Motor neuron (in vitro differentiated cells): ENCODE measurements around the gene ZNF513. TPM values are rescaled to one million over a fixed set of nuclear protein-coding genes. Genes with fewer than 3 reads are reported as not detected.

Experiments used
- ATAC-seq, 8 experiments: fragments of 200-7000 bp; cut with Tn5 transposase; replicated peaks in 6 of 8; 2 replicates each; pipeline ENCODE4 v1.8.0; 2021; ENCODE audit warnings: mild to moderate bottlenecking in 8 of 8, moderate library complexity in 8 of 8
- H3K27ac ChIP-seq, 2 donors: fragments of 250-450 bp; sonication (Bioruptor Pico); 2 replicates each; pipeline ENCODE4 v1.9.0; 2021; ENCODE audit warnings: antibody characterized with exemption in 2 of 2, mild to moderate bottlenecking in 2 of 2, moderate library complexity in 1 of 2
- H3K4me1 ChIP-seq, 2 donors: fragments of 250-450 bp; sonication (Bioruptor Pico); replicated peaks in 1 of 2; 2 replicates each; pipeline ENCODE4 v1.6.1; 2021; ENCODE audit warnings: antibody characterized with exemption in 2 of 2, mild to moderate bottlenecking in 2 of 2, moderate library complexity in 1 of 2
- H3K4me3 ChIP-seq, 5 donors: fragments of 250-450 bp; sonication (Bioruptor Pico); 2 replicates each; pipeline ENCODE4 v1.9.0; 2021; ENCODE audit warnings: antibody characterized with exemption in 5 of 5, mild to moderate bottlenecking in 5 of 5, moderate library complexity in 4 of 5
- WGBS, 10 experiments: fragments of 450-650 bp; shearing (Covaris generic); methylation state at CpG; one replicate each; pipeline ENCODE4 v1.0.0; 2022; 5-methylcytosine and 5-hydroxymethylcytosine counted together
- in situ Hi-C, 9 experiments: fragments of 400-800 bp; cut with MboI; loops; one replicate each; pipeline ENCODE4 v1.15.0; 2021; ENCODE audit warnings: low sequenced_read_pairs in 9 of 9, low pct_unique_long_range_greater_than_20kb in 2 of 9; ENCODE audit not compliant: unreplicated experiment in 9 of 9
- total RNA-seq, 8 experiments: library from RNA; unstranded; fragments of 300-600 nt; gene quantifications; 2 replicates each; pipeline versions ENCODE4 v1.2.3 to v1.2.4, GENCODE V29; 2022

Gene ZNF513
- total RNA-seq, 8 experiments from 2014 or later = 12.7 to 22.5 (median 18.6) TPM

DNA sequence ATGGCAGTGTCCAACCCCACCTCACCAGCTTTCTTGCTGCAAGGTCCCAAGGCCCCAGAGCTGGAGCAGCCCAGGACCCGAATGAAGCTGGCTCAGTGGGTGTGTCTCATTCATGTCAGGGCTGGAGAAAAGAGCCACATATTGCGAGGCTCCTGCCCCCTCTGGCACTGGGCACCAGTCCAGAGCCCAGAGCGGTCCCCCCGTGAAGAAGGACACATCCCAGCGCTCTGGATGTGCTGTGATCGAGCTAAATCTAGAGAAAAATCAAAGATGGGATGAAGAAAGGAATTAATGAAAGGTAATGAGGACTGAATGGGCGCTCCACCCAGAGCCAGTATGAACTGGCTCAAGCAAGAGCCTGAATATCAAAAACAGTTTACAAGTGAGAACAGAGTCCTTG is 44.4 kb downstream of the ZNF513 start:
- no peak overlapping the region for H3K4me3 ChIP-seq
- in situ Hi-C loops = no loop called here
- H3K4me1 ChIP-seq = no peaks in the 10 kb centered on the region

DNA sequence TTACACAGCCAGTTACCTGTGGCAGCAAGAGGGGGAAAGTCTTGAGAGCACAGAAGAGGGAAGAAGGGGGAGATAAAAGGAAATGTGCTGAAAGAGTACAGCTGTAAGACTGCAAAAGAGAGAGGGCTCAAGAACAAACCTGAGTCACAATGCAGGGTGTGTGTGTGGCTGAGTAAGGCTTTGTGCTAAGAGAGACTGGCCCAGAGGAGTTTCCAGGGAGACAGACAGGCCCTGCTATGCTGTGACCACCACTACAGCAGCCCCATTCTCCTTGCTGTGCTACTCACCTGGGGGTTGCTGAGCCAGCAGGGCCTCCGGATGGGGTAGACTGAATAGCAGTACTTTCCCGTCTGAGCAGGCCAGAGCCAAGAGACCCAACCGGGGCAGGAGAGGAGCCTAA is 45.2 kb downstream of the ZNF513 start:
- WGBS, 10 experiments = 100% methylated on average over 1 of the region's 3 CpGs; no CpG with 5 or more reads in 6 of the 10 experiments
- ATAC-seq = peak in 3 of 8 experiments; percentile 65 to 100 (median 93)
- Histone ChIP-seq H3K4me1 (no peaks in the 10 kb centered on the region), H3K4me3 (no peak overlapping the region), H3K27ac (no peak overlapping the region)
- in situ Hi-C loops = no loop called here

More for the DNA sequence above, 44.4 kb downstream of the ZNF513 start:
- no peak for ATAC-seq
- 81 to 100% (median 92%) methylated on average over 1 to 5 of the region's 7 CpGs; no CpG with 5 or more reads in 4 of the 10 experiments for WGBS, 10 experiments
- no peak overlapping the region for H3K27ac ChIP-seq

Other genes starting within 250 kb of the ZNF513 start
- gene PREB, start 246.1 kb downstream of the ZNF513 start, total RNA-seq = 10 to 100 TPM; 22.9 to 41.5 (median 38.2) TPM
- 1 to 10 TPM in 1 of 8 experiments, under 1 TPM in 5, not detected in 2; 0.11 to 1.5 (median 0.32) TPM for gene PRR30, start 241.3 kb downstream of the ZNF513 start, total RNA-seq
- under 1 TPM in 6 of 8 experiments, not detected in 2; 0.09 to 0.66 (median 0.23) TPM for gene TCF23, start 231.7 kb downstream of the ZNF513 start, total RNA-seq
- 100 to 1,000 TPM in 6 of 8 experiments, 10 to 100 TPM in 2; 77.0 to 252 (median 123) TPM for gene ATRAID, start 168.7 kb downstream of the ZNF513 start, total RNA-seq
- 10 to 100 TPM; 16.0 to 59.5 (median 33.7) TPM for gene SLC5A6, start 168.5 kb downstream of the ZNF513 start, total RNA-seq
- 10 to 100 TPM; 20.5 to 72.3 (median 31.5) TPM for gene CAD, start 163.4 kb downstream of the ZNF513 start, total RNA-seq
- 1 to 10 TPM in 1 of 8 experiments, under 1 TPM in 7; 0.27 to 1.6 (median 0.61) TPM for gene SLC30A3, start 117.7 kb downstream of the ZNF513 start, total RNA-seq
- gene DNAJC5G, start 105.3 kb downstream of the ZNF513 start, total RNA-seq = not detected
- gene TRIM54, start 98.3 kb downstream of the ZNF513 start, total RNA-seq = under 1 TPM in 7 of 8 experiments, not detected in 1; 0.25 to 1.00 (median 0.38) TPM
- gene UCN, start 72.3 kb downstream of the ZNF513 start, total RNA-seq = 1 to 10 TPM in 5 of 8 experiments, under 1 TPM in 2, not detected in 1; 0.61 to 3.5 (median 1.4) TPM
- 100 to 1,000 TPM in 1 of 8 experiments, 10 to 100 TPM in 7; 36.7 to 141 (median 68.9) TPM for gene MPV17, start 57.6 kb downstream of the ZNF513 start, total RNA-seq
- 10 to 100 TPM; 19.6 to 80.8 (median 33.0) TPM for gene GTF3C2, start 24.0 kb downstream of the ZNF513 start, total RNA-seq
- gene EIF2B4, start 10.4 kb downstream of the ZNF513 start, total RNA-seq = 10 to 100 TPM; 24.0 to 51.7 (median 34.6) TPM
- gene SNX17, start 10.1 kb downstream of the ZNF513 start, total RNA-seq = 100 to 1,000 TPM in 2 of 8 experiments, 10 to 100 TPM in 6; 46.1 to 142 (median 83.7) TPM
- gene PPM1G, start 28.9 kb upstream of the ZNF513 start, total RNA-seq = 100 to 1,000 TPM in 2 of 8 experiments, 10 to 100 TPM in 6; 58.0 to 119 (median 77.6) TPM
- gene NRBP1, start 47.9 kb upstream of the ZNF513 start, total RNA-seq = 100 to 1,000 TPM in 1 of 8 experiments, 10 to 100 TPM in 7; 48.8 to 108 (median 77.5) TPM
- gene KRTCAP3, start 61.6 kb upstream of the ZNF513 start, total RNA-seq = 1 to 10 TPM in 6 of 8 experiments, under 1 TPM in 1, not detected in 1; 0.54 to 3.2 (median 1.7) TPM
- gene IFT172, start 109.0 kb upstream of the ZNF513 start, total RNA-seq = 10 to 100 TPM; 16.8 to 44.0 (median 24.7) TPM
- gene FNDC4, start 114.5 kb upstream of the ZNF513 start, total RNA-seq = 10 to 100 TPM in 1 of 8 experiments, 1 to 10 TPM in 7; 2.8 to 74.2 (median 6.8) TPM
- 1 to 10 TPM in 2 of 8 experiments, under 1 TPM in 5, not detected in 1; 0.16 to 2.4 (median 0.66) TPM for gene GCKR, start 116.1 kb upstream of the ZNF513 start, total RNA-seq
- 10 to 100 TPM; 15.7 to 67.2 (median 51.4) TPM for gene ZNF512, start 202.3 kb upstream of the ZNF513 start, total RNA-seq
- gene CCDC121, start 248.3 kb upstream of the ZNF513 start, total RNA-seq = 10 to 100 TPM in 1 of 8 experiments, 1 to 10 TPM in 7; 2.4 to 18.5 (median 6.5) TPM
- 10 to 100 TPM; 22.5 to 67.6 (median 32.5) TPM for gene GPN1, start 248.3 kb upstream of the ZNF513 start, total RNA-seq